ENCODE data around the gene PTPRM. TPM values are rescaled to one million over a fixed set of nuclear protein-coding genes. Genes with fewer than 3 reads are reported as not detected.

PTPRM gene
- total RNA-seq, 1 experiment from 2014 or later: 14.5 TPM

- Histone ChIP-seq H2AFZ (ENCODE audit: low read depth, low read length, poor library complexity, severe bottlenecking) (no peak overlapping the region), H3K36me3 (ENCODE audit: control insufficient read depth in 1 of 2, insufficient read depth in 2 of 2, low read length in 2 of 2) (no peaks in the 10 kb centered on the region), H3K4me2 (ENCODE audit: low read length) (no peak overlapping the region), H3K4me3 (replicated peaks in 1 of 2; ENCODE audit: low read depth in 1 of 2, low read length in 2 of 2) (no peak overlapping the region), H4K20me1 (ENCODE audit: insufficient read depth) (no peaks in the 10 kb centered on the region), H3K9ac (ENCODE audit: low read length) (no peak overlapping the region), H3K27ac (ENCODE audit: low read depth, low read length) (no peak overlapping the region), H3K27me3 (ENCODE audit: insufficient read depth, low read length) (no peaks in the 10 kb centered on the region), H3K9me3 (ENCODE audit: control insufficient read depth in 1 of 2, insufficient read depth in 1 of 2, low read depth in 1 of 2, low read length in 2 of 2) (no peaks in the 10 kb centered on the region), H3K79me2 (ENCODE audit: insufficient read depth, low read length) (no peaks in the 10 kb centered on the region), H3K4me1 (ENCODE audit: control insufficient read depth in 1 of 2, insufficient read depth in 2 of 2, low read length in 2 of 2) (no peaks in the 10 kb centered on the region), H3K9me2 (ENCODE audit: insufficient read depth) (no peaks in the 10 kb centered on the region)
- no TSS peak for BruUV-seq (replicated peaks)
- intact Hi-C loops (cut with micrococcal nuclease): loop anchor here (10.0 kb wide), 1 partner anchor 56 kb away; no protein-coding TSS in a partner anchor
- DNase-seq (ENCODE audit: low read depth, low spot score): no peak
- no peak for TF ChIP-seq EZH2phosphoT487 (IDR thresholded peaks at IDR 0.05; ENCODE audit: borderline replicate concordance)
- no peak for TF ChIP-seq ELF1 (IDR thresholded peaks at IDR 0.05; ENCODE audit: borderline replicate concordance, low read depth)
- no peak for TF ChIP-seq CEBPB (IDR thresholded peaks at IDR 0.05; ENCODE audit: low read depth)
- TF ChIP-seq YY1 (IDR thresholded peaks at IDR 0.05; ENCODE audit: extremely low read depth, insufficient replicate concordance, low read depth, low read length): no peak
- TF ChIP-seq FOSL1 (IDR thresholded peaks at IDR 0.05; ENCODE audit: low read depth): no peak
- TF ChIP-seq ZNF274 (IDR thresholded peaks at IDR 0.05; ENCODE audit: low read depth, low read length): no peak
- ATAC-seq: no peak
- ChIA-PET RAD21 (ENCODE audit: low non-redundant PET in 1 of 2, low total read pairs in 2 of 2, uncharacterized antibody in 2 of 2, unreplicated experiment in 2 of 2) (no interaction called here), POLR2A (no interaction called here), CTCF (no interaction called here)
Measured at GRCh38 chr18:8380926-8381325, 813.8 kb downstream of the PTPRM start.

- ATAC-seq: no peak
- ChIA-PET POLR2A (no interaction called here), CTCF (no interaction called here), RAD21 (ENCODE audit: low non-redundant PET in 1 of 2, low total read pairs in 2 of 2, uncharacterized antibody in 2 of 2, unreplicated experiment in 2 of 2) (no interaction called here)
- H3K9ac ChIP-seq (ENCODE audit: low read length): no peak overlapping the region
- no TSS peak for BruUV-seq (replicated peaks)
- intact Hi-C loops (cut with micrococcal nuclease): loop anchor here (10.0 kb wide), 1 partner anchor 57 kb away; no protein-coding TSS in a partner anchor
- H3K27ac ChIP-seq (ENCODE audit: low read depth, low read length): no peak overlapping the region
- H3K4me1 ChIP-seq (ENCODE audit: control insufficient read depth in 1 of 2, insufficient read depth in 2 of 2, low read length in 2 of 2): no peaks in the 10 kb centered on the region
- H3K4me3 ChIP-seq (replicated peaks in 1 of 2; ENCODE audit: low read depth in 1 of 2, low read length in 2 of 2): no peak overlapping the region
- H3K4me2 ChIP-seq (ENCODE audit: low read length): no peak overlapping the region
- no peaks in the 10 kb centered on the region for H3K36me3 ChIP-seq (ENCODE audit: control insufficient read depth in 1 of 2, insufficient read depth in 2 of 2, low read length in 2 of 2)
- no peak for DNase-seq (ENCODE audit: low read depth, low spot score)
- H3K27me3 ChIP-seq (ENCODE audit: insufficient read depth, low read length): no peaks in the 10 kb centered on the region
- no peaks in the 10 kb centered on the region for H3K9me2 ChIP-seq (ENCODE audit: insufficient read depth)
- H4K20me1 ChIP-seq (ENCODE audit: insufficient read depth): no peaks in the 10 kb centered on the region
- H3K79me2 ChIP-seq (ENCODE audit: insufficient read depth, low read length): no peaks in the 10 kb centered on the region
- no peaks in the 10 kb centered on the region for H3K9me3 ChIP-seq (ENCODE audit: control insufficient read depth in 1 of 2, insufficient read depth in 1 of 2, low read depth in 1 of 2, low read length in 2 of 2)
- no peak overlapping the region for H2AFZ ChIP-seq (ENCODE audit: low read depth, low read length, poor library complexity, severe bottlenecking)
- no peak for TF ChIP-seq TCF7L2 (IDR thresholded peaks at IDR 0.05; ENCODE audit: borderline replicate concordance, extremely low read depth, insufficient read depth, insufficient read length)
- no peak for TF ChIP-seq MAX (IDR thresholded peaks at IDR 0.05)
- TF ChIP-seq ZBTB33 (IDR thresholded peaks at IDR 0.05; ENCODE audit: extremely low read depth, insufficient replicate concordance, low read length): no peak
- no peak for TF ChIP-seq SIN3A (IDR thresholded peaks at IDR 0.05; ENCODE audit: low read depth)
- TF ChIP-seq REST (IDR thresholded peaks at IDR 0.05; ENCODE audit: low read depth): no peak
- TF ChIP-seq FOSL1 (IDR thresholded peaks at IDR 0.05; ENCODE audit: low read depth): no peak
- TF ChIP-seq CBX3 (IDR thresholded peaks at IDR 0.05; ENCODE audit: low read depth): no peak
- TF ChIP-seq ELF1 (IDR thresholded peaks at IDR 0.05; ENCODE audit: borderline replicate concordance, low read depth): no peak
- TF ChIP-seq POLR2AphosphoS5 (IDR thresholded peaks at IDR 0.05; ENCODE audit: low read depth, low read length): no peak
- TF ChIP-seq SP1 (IDR thresholded peaks at IDR 0.05; ENCODE audit: low read depth): no peak
- TF ChIP-seq ZFX (IDR thresholded peaks at IDR 0.05): no peak
Measured at GRCh38 chr18:8381821-8382459, 814.8 kb downstream of the PTPRM start.

Measured in HCT116 (cell line).